Measurements from ENCODE around the gene ZNF700.
"Not testable (repeated sequence)": the region's sequence is repeated elsewhere in the genome, so short reads cannot be mapped to it uniquely, and the experiment has no call there.

DNA sequence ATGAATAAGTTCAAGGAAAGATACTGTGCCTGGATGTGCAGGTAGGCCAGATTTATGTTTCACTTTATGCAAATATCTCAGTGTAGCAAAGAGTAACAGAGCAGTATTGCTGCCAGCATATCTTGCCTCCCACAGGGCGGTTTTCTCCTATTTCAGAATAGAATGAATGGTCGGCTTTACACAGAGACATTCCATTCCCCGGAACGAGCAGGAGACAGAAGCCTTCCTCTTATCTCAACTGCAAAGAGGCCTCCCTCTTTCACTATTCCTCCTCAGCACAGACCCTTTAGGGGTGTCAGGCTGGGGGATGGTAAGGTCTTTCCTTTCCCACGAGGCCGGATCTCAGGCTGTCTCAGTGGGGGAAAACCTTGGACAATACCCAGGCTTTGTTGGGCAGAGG, 35.0 kb upstream of the ZNF700 start:
- TF ChIP-seq, protein P1, sequence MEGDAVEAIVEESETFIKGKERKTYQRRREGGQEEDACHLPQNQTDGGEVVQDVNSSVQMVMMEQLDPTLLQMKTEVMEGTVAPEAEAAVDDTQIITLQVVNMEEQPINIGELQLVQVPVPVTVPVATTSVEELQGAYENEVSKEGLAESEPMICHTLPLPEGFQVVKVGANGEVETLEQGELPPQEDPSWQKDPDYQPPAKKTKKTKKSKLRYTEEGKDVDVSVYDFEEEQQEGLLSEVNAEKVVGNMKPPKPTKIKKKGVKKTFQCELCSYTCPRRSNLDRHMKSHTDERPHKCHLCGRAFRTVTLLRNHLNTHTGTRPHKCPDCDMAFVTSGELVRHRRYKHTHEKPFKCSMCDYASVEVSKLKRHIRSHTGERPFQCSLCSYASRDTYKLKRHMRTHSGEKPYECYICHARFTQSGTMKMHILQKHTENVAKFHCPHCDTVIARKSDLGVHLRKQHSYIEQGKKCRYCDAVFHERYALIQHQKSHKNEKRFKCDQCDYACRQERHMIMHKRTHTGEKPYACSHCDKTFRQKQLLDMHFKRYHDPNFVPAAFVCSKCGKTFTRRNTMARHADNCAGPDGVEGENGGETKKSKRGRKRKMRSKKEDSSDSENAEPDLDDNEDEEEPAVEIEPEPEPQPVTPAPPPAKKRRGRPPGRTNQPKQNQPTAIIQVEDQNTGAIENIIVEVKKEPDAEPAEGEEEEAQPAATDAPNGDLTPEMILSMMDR (IDR thresholded peaks at IDR 0.05; ENCODE audit: insufficient read depth, low read length, poor library complexity, severe bottlenecking): not testable (repeated sequence)
- TF ChIP-seq EZH2phosphoT487 (conservative IDR thresholded peaks at IDR 0.05; ENCODE audit: low read length): not testable (repeated sequence)
